Esophagus squamous epithelium (tissue), 4 donors: ENCODE measurements around the gene FAM174B.

ENCODE experiments used
- CTCF ChIP-seq, 6 experiments: fragments of 450-650 bp in 4 of 6; fragments of 200-600 bp in 2 of 6; sonication (generic) in 2 of 6; IDR thresholded peaks; one replicate each; pipeline ENCODE4 v1.5.1; 2016 to 2019; ENCODE audit warnings: antibody characterized with exemption in 6 of 6, mild to moderate bottlenecking in 4 of 6, moderate library complexity in 4 of 6
- POLR2A ChIP-seq, 4 donors: fragments of 450-650 bp; IDR thresholded peaks; one replicate each; pipeline ENCODE4 v1.6.1; 2017; ENCODE audit warnings: antibody characterized with exemption in 4 of 4, mild to moderate bottlenecking in 4 of 4, moderate library complexity in 3 of 4

- no peak for TF ChIP-seq CTCF (IDR thresholded peaks at IDR 0.05)
- no peak for TF ChIP-seq POLR2A (IDR thresholded peaks at IDR 0.05)
Measured at GRCh38 chr15:92636908-92637481, 18.6 kb downstream of the FAM174B start.
